ENCODE measurements around the gene ZNF791. TPM values are rescaled to one million over a fixed set of nuclear protein-coding genes. Genes with fewer than 3 reads are reported as not detected.
"Not testable (repeated sequence)": the region's sequence is repeated elsewhere in the genome, so short reads cannot be mapped to it uniquely, and the experiment has no call there.

ZNF791 gene
- total RNA-seq (2014; rRNA removed; shearing (Covaris generic)) = 9.6 and 10.8 TPM in 2 replicates

DNA sequence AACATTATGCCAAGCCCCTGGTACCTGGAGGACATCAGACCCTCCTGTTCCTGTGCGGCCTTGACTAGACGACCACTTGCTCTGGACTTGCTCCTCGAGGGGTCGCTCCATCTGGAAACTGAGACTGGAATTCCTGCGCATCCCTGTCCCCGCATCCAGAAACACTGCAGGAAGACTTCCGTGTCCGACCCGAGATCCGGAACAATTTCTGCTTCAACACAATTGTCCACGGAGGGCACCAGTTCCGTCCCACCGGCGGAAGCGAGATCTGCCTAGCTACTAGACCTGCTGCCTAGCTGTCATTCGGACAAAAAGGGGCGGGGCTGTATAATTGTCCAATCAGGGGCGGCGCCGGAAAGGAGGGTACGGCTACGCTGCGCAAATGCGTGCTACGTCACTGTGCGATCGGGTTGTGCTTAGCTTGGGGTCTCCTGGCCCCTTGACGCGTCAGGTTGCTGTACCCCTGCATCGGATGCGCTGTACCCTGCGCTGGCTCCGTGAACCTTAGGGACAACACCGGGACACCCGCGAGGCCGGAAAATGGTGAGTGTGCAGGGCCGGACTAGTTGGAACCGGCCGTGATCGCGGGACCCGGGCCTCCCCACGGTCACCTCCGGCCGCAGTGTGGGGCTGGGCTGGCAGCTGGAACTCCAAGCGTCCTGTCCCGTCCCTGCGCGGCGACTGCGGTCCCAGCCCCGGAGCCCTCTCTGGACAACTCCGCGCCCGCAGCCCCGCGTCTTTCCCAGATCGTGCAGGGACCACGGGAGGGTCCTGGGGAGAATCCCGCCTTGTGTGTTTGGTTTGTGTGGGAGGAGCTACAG is at the start of gene ZNF791, which contains the start of gene ZNF490:
Gene ZNF791, plus strand, starts transcription at position 381 of the 821 bp plus-strand sequence. Its CDS starts 160 bp downstream, at position 541.
Gene ZNF490, minus strand, starts transcription at position 274 of the 821 bp plus-strand sequence. Its CDS starts 133 bp downstream, at position 141.
- peak; percentile 97 for DNase-seq (ENCODE audit: low read depth)

DNA sequence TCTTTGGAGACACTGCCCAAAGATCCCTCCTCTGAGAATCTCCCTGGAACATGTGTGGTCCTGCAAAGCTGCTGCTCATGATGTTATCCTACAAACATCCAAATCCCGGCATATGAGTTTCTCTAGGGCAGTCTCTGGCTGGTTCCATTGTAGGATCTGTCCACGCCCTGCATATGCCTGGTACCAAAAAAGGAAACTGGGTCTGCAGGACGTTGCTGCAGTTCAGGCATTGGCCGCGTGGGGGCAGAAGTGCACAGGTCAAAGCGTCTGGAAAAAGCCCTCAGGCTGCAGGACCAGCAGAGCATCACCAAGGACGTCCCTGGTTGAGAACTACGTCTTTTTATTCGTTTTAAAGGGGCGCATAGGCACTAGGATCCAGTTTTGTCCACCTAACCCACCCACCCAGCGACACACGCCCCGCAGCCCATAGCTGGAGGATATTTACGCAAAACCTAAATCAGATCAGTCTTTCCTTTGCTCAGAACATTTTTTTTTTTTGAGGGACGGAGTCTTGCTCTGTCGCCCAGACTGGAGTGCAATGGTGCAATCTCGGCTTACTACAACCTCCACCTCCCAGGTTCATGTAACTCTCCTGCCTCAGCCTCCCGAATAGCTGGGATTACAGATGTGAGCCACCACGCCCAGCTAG is 46.6 kb upstream of the ZNF791 start:
- DNase-seq (ENCODE audit: low read depth) = peak; percentile 86

DNA sequence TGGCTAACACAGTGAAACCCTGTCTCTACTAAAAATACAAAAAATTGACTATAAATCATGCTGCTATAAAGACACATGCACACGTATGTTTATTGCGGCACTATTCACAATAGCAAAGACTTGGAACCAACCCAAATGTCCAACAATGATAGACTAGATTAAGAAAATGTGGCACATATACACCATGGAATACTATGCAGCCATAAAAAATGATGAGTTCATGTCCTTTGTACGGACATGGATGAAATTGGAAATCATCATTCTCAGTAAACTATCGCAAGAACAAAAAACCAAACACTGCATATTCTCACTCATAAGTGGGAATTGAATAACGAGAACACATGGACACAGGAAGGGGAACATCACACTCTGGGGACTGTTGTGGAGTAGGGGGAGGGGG is 44.3 kb upstream of the ZNF791 start:
- not testable (repeated sequence) for DNase-seq (ENCODE audit: low read depth)

DNA sequence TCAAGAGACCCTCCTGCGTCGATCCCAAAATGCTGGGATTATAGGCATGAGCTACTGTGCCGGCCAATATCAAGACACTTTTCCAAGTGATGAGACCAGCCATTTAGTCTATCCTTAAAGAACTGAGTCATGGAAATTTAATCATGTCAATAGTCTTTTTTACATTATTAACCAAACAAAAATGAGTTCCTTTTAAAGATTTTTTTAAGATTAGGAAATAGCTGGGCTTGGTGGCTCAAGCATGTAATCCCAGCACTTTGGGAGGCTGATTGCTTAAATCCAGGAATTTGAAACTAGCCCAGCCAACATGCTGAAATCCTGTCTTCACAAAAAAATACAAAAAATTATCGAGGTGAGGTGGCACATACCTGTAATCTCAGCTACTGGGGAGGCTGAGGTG is 42.8 kb upstream of the ZNF791 start:
- no peak for DNase-seq (ENCODE audit: low read depth)

DNA sequence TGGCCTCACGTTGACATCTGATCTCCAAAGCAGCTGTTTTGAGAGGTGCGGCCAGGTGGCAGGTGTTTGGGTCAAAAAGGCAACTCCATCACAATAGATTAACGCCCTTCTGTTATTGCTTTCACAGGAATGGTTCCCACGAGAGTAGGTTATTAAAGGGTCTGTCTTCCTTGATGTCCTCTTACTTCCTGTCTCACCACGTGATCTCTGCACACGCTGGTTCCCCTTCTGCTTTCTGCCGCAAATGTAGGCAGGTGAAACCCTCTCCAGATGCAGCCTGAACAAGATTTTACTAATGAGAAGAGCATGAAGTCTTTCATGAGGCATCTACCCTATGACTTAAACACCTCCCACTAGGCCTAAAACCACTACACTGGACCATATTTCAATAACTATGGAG is 36.7 kb upstream of the ZNF791 start:
- DNase-seq (ENCODE audit: low read depth) = no peak

DNA sequence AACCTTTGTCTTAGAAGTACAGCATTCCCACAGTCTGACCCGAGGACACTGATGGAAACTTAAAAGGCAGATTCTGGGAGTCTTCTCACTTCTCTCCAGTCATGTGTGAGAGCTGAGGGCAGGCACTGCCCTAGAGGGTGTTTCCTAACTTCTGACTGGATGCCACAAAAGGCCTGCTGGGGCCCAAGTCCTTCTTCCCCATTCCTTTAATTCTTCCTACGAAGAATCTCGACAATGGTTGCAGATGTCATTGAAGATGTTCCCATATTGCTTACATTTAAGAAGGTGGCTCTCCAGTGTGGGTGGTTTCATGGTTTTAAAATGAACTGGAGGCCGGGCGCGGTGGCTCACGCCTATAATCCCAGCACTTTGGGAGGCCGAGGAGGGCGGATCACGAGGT is 32.1 kb upstream of the ZNF791 start:
- DNase-seq (ENCODE audit: low read depth) = no peak

DNA sequence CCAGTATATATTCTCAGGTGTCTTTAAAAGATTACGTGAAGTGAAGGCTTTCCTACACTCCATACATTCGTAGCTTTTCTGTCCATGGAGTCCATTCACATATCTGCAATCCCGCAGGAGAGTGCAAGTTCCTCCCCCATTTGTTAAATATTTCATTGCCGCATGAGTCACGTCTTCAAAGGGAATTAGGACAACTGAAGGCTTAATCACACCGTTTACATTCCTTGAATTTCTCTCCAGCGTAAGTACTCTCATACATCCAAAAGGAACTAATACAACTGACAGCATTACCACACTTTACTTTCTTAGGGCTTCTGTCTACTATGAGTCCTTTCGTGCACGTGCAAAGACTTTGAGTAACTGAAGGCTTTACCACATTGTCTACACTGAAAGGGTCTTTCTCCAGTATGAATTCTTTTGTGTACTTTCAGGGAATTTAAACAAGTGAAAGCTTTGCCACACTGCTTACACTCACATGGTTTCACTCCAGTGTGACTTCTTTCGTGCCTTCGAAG is 30.5 kb upstream of the ZNF791 start:
- peak; percentile 78 for DNase-seq (ENCODE audit: low read depth)

DNA sequence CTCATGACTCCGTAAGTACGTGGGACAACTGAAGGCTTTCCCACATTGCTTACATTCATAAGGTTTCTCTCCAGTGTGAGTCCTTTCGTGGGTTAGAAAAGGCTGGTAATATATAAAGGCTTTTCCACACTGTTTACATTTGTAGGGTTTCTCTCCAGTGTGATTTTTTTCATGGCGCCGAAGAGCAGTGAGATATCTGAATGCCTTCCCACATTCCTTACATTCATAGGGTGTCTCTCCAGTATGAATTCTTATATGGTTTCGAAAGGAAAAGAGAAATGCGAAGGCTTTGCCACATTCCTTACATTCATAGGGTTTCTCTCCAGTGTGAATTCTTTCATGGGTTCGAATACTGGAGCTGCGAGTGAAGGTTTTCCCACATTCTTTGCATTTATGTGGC is 29.6 kb upstream of the ZNF791 start:
- no peak for DNase-seq (ENCODE audit: low read depth)

DNA sequence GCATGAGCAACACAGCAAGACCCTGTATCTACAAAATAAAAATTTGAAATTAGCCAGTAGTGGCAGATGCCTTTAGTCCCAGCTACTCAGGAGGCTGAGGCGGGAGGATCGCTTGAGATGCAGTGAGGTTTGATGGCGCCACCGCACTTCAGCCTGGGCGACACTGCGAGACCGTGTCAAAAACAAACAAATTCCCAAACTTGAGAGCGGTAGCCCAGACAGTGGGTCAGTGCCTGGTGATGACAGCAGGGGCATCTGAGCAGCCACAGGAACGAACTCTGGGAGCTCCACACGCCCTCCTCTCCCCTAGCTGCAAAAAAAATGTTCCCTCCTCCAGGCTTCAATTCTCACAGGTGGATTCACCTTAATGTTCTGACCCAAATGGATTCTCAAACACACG is 14.2 kb upstream of the ZNF791 start:
- DNase-seq (ENCODE audit: low read depth) = no peak

DNA sequence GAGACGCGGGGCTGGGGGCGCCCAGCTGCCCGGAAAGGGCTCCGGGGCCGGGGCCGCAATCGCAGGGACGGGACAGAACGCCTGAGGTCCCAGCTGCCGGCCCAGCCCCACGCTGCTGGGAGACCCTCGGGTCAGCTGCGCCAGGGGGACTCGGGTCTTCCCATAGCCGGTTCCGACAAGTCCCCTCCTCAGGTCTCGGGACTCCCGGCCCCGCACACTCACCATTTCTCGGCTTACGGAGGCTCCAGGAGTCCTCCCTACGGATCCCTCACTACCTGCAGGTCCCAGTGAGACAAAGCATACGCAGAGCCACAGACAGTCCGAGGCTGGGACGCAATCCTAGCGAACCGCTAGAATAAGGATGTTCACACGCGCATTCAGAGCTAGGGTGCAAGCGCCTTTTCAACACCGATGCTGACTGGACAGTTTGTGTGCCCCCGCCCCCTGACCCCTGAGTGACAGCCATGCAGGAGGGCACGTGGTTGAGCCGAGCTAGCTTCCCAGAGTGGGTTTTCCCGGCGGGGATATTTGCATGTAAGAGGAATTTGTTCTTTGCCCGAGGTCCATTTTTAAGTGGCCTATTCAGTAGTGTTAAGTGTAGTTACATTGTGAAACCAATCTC is 13.7 kb upstream of the ZNF791 start:
- DNase-seq (ENCODE audit: low read depth) = no peak

DNA sequence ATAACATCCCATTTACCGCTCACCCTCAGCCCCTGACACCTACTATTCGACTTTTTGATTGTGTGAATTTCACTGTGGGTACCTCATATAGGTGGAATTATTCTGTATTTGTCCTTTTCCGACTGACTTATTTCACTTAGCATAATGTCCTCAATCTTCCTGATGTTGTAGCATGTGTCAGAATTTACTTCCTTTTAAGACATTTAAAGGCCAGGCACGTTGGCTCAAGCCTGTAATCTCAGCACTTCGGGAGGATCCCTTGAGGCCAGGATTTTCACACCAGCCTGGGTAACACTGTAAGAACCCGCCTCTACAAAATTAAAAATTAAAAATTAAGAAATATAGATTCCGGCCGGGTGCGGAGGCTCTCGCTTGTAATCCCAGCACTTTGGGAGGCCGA is 13.1 kb upstream of the ZNF791 start:
- DNase-seq (ENCODE audit: low read depth) = no peak

DNA sequence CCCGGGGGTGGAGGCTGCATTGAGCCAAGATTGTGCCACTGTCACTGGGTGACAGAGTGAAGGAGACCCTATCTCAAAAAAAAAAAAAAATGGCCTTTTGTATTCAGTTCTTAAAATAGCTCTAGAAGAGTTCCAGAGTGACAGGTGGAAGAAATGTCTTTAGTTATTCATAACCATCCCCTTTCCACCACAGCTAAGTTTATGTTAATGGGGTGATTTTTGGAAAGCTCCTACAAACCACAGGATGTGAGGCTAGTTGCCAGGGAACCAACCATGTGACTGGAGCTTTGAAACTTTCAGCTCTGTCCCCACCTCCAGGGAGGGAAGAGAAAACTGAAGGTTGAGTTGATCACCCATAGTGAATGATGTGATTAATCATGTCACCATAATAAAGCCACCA is 7.0 kb upstream of the ZNF791 start:
- DNase-seq (ENCODE audit: low read depth) = peak; percentile 33

DNA sequence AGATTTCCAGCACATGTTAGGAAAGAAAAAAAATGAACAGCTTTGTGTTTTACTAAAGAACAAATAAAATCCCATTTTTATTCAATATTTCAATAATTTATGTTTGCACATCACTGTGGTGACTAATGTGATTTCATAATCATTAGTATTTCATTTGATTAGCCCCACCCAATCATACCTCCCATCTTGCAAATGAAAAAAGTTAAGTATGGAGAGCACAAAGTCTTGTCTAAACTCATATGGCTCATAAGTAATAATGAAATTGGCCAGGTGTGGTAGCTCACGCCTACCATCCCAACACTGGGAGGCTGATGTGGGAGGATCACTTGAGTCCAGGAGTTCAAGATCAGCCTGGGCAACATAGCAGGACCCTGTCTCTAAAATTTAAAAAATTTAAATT is 3.9 kb upstream of the ZNF791 start:
- no peak for DNase-seq (ENCODE audit: low read depth)

DNA sequence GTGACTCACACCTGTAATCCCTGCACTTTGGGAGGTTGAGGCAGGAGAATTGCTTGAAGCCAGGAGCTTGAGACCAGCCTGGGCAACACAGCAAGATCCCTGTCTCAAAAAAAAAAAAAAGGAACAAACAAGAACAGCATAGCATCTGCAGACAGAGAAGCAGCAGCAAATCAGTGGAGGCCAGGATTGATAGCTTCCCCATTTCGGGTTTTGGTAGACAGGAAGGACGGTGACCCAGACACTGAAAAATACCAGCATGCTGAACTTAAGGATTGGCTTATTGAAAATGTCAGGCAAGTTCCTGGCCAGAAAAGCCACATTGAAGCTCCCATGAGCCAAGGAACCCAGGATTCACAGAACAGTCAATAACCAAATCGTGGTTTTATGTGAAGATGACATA is 3.1 kb upstream of the ZNF791 start:
- no peak for DNase-seq (ENCODE audit: low read depth)

DNA sequence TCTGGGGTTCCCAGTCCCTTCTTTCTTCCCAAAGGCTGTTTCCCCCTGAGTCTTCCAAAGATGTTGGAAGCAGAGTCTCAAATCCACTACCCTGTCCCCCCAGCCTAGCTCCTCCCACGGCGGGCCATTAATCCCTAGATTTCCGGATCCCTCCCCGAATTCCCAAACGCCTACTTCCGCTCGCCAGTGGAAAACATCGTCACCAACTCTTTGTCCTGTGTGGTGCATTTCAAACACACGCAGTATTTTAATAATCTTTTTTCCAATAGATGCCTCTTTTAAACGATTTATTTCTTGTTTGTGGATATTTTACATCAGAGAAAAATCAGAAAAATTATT is 610 bp downstream of the ZNF791 start:
- peak; percentile 76 for DNase-seq (ENCODE audit: low read depth)

DNA sequence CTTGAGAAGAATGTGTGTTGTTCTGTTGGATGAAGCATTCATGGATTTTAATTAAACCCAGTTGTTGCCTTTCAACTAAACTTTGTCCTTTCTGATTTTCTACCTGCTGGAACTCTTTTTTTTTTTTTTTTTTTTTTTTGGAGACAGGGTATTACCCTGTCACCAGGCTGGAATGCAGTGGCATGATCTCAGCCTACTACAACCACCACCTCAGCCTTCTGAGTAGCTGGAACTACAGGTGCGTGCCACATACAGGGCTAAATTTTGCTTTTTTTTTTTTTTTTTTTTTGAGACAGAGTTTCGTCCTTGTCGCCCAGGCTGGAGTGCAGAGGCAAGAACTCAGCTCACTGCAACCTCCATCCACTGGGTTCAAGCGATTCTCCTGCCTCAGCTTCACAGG is 6.9 kb downstream of the ZNF791 start:
- DNase-seq (ENCODE audit: low read depth) = no peak

DNA sequence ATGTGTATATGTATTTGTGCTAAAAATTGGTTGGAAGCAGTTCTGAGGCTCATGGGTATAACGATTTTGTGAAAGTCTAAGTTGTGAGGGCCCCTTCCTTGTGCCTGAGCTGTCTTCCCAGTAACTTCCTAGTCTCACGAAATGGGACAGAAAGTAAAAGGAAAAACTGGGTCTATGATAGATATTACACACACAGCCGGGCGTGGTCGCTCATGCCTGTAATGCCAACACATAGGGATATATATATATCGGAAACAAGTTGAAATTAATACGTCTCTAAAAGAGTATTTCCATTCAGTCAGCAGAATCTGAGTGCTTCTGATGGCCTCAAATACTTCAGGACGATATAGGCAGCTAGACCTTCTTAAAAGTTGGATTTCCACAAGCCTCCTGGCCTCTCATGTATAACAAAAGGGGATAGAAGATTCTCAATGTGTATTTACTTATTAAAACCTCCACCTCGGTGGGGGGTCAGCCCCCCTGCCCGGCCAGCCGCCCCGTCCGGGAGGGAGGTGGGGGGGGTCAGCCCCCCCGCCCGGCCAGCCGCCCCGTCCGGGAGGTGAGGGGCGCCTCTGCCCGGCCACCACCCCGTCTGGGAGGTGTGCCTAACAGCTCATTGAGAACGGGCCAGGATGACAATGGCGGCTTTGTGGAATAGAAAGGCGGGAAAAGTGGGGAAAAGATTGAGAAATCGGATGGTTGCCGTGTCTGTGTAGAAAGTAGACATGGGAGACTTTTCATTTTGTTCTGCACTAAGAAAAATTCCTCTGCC is 10.7 kb downstream of the ZNF791 start:
- not testable (repeated sequence) for DNase-seq (ENCODE audit: low read depth)

DNA sequence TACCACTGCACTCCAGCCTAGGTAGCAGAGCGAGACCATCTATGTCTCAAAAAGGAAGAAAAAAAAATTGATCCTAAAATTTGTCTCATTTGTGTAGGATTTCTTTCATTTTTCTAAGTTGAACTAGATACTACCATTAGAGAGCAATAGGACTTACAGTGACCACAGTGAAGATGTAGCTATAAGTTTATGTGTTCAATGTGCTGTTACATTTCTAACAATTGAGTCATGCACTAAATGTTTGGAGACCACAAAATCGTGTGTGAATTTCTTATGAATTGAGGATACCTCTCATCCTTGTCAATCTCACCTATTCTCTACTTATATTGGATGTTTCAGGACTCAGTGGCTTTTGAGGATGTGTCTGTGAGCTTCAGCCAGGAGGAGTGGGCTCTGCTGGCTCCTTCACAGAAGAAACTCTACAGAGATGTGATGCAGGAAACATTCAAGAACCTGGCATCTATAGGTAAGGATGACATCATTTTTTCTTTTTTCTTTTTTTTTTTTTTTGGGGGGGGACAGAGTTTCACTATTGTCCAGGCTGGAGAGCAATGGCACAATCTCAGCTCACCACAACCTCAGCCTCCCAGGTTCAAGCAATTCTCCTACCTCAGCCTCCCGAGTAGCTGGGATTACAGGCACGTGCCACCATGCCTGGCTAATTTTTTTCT is 12.8 kb downstream of the ZNF791 start:
- no peak for DNase-seq (ENCODE audit: low read depth)

DNA sequence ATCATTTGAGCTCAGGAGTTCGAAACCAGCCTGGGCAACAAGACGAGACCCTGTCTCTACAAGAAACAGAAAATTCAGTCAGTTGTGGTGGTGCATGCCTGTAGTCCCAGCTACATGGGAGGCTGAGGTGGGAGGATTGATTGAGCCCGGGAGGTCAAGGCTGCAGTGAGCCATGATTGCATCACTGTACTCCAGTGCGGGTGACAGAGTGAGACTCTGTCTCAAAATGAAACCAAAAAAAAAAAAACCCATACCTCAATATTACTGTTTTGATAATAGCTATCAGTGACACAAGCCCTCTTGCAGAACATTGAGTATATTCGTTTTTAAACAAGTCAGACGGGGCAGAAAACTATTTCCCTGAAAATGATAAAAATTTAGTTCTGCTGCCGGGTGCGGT is 16.2 kb downstream of the ZNF791 start:
- no peak for DNase-seq (ENCODE audit: low read depth)

DNA sequence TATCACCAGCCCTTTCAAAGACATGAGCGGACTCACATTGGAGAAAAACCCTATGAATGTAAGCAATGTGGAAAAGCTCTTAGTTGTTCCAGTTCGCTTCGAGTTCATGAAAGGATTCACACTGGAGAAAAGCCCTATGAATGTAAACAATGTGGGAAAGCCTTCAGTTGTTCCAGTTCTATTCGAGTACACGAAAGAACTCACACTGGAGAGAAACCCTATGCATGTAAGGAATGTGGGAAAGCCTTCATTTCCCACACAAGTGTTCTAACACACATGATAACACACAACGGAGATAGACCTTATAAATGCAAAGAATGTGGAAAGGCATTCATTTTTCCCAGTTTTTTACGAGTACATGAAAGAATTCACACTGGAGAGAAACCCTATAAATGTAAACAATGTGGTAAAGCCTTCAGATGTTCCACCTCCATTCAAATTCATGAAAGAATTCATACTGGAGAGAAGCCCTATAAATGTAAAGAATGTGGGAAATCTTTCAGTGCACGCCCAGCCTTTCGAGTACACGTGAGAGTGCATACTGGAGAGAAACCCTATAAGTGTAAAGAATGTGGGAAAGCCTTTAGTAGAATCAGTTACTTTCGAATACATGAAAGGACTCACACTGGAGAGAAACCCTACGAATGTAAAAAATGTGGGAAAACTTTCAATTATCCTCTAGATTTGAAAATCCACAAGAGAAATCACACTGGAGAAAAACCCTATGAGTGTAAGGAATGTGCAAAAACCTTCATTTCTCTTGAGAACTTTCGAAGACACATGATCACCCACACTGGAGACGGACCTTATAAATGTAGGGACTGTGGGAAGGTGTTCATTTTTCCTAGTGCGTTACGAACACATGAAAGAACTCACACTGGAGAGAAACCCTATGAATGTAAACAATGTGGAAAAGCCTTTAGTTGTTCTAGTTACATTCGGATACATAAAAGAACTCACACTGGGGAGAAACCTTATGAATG is 17.6 kb downstream of the ZNF791 start:
- DNase-seq (ENCODE audit: low read depth) = peak; percentile 27
